Measurements from ENCODE around the gene CREG2. TPM values are rescaled to one million over a fixed set of nuclear protein-coding genes. Genes with fewer than 3 reads are reported as not detected.

CREG2 gene
- polyA plus RNA-seq, 1 donor from 2014 or later, result 1.2 TPM

DNA sequence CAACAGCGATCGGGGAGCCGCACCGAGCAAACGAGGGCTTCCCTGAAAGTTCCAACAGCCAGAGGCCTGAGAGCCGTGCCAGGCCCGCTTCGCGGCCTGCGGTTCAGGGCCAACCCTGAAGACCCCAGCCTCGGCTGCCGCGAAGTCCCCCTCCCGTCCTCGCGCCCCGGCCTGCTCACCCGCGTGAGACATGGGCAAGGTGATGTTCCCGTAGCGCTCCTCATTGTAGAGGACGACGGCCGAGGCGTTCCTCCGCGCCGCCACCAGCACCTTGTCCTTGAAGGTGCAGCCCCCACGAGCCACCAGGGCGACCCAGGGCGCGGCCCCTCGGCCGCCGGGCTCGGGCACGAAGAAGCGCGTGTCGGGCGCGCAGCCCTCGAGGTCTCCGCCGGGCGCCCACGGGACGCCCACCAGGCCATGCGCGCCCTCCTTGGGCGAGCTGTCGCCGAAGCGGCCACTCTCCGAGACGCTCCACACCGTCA lies 79.3 kb downstream of the CREG2 start:
- Histone ChIP-seq H3K9me3 (ENCODE audit: low read length) (no peaks in the 10 kb centered on the region), H3K27me3 (ENCODE audit: insufficient read depth, low read depth, low read length) (no peaks in the 10 kb centered on the region), H3K4me2 (ENCODE audit: low read length) (peak overlapping the region; percentile 78), H2AFZ (ENCODE audit: low read depth, low read length) (peak overlapping the region; percentile 85), H3F3A (ENCODE audit: insufficient read depth, low read length, poor library complexity, severe bottlenecking) (no peaks in the 10 kb centered on the region), H3K9ac (ENCODE audit: low read length) (peak overlapping the region; percentile 78), H3K36me3 (ENCODE audit: insufficient read depth, low read length) (no peaks in the 10 kb centered on the region), H4K20me1 (ENCODE audit: insufficient read depth) (no peaks in the 10 kb centered on the region), H3K4me3 (ENCODE audit: low read length) (peak overlapping the region; percentile 93), H3K79me2 (replicated peaks; ENCODE audit: insufficient read depth, low read length) (peaks cover 26% of the 10 kb centered on the region), H3K9me2 (ENCODE audit: insufficient read depth, low read length) (no peaks in the 10 kb centered on the region), H3K27ac (ENCODE audit: low read length) (peak overlapping the region; percentile 52)
- TF ChIP-seq SMC3 (conservative IDR thresholded peaks at IDR 0.05; ENCODE audit: poor library complexity), result no peak
- TF ChIP-seq REST (IDR thresholded peaks at IDR 0.05; ENCODE audit: borderline replicate concordance), result no peak
- no peak for TF ChIP-seq EP300 (conservative IDR thresholded peaks at IDR 0.05; ENCODE audit: poor library complexity, severe bottlenecking)

- H3K27me3 ChIP-seq (ENCODE audit: insufficient read depth, low read depth, low read length), result no peaks in the 10 kb centered on the region
- H3K4me3 ChIP-seq (ENCODE audit: low read length), result peak overlapping the region; percentile 93
- H3K27ac ChIP-seq (ENCODE audit: low read length), result no peak overlapping the region
- peaks cover 26% of the 10 kb centered on the region for H3K79me2 ChIP-seq (replicated peaks; ENCODE audit: insufficient read depth, low read length)
- H3K36me3 ChIP-seq (ENCODE audit: insufficient read depth, low read length), result no peaks in the 10 kb centered on the region
- H2AFZ ChIP-seq (ENCODE audit: low read depth, low read length), result peak overlapping the region; percentile 85
- H3K4me2 ChIP-seq (ENCODE audit: low read length), result peak overlapping the region; percentile 78
- no peaks in the 10 kb centered on the region for H3F3A ChIP-seq (ENCODE audit: insufficient read depth, low read length, poor library complexity, severe bottlenecking)
- no peaks in the 10 kb centered on the region for H3K9me3 ChIP-seq (ENCODE audit: low read length)
- H3K9ac ChIP-seq (ENCODE audit: low read length), result peak overlapping the region; percentile 78
- TF ChIP-seq TAF1 (IDR thresholded peaks at IDR 0.05; ENCODE audit: low read depth) (no peak), EP300 (conservative IDR thresholded peaks at IDR 0.05; ENCODE audit: poor library complexity, severe bottlenecking) (no peak), CTCF (IDR thresholded peaks at IDR 0.05; ENCODE audit: poor library complexity, severe bottlenecking) (no peak), EZH2 (IDR thresholded peaks at IDR 0.05; ENCODE audit: borderline replicate concordance, insufficient read depth, low read length, poor library complexity, severe bottlenecking) (no peak), MXI1 (conservative IDR thresholded peaks at IDR 0.05; ENCODE audit: poor library complexity, severe bottlenecking) (no peak), RAD21 (conservative IDR thresholded peaks at IDR 0.05) (no peak), SMC3 (conservative IDR thresholded peaks at IDR 0.05; ENCODE audit: poor library complexity) (no peak), POLR2AphosphoS5 (IDR thresholded peaks at IDR 0.05) (no peak), REST (IDR thresholded peaks at IDR 0.05; ENCODE audit: borderline replicate concordance) (no peak)
- H4K20me1 ChIP-seq (ENCODE audit: insufficient read depth), result no peaks in the 10 kb centered on the region
- H3K9me2 ChIP-seq (ENCODE audit: insufficient read depth, low read length), result no peaks in the 10 kb centered on the region
These were observed 79.8 kb downstream of the CREG2 start for GRCh38 chr2:101307503-101307902.

All from neural cell (in vitro differentiated cells).